Skeletal muscle tissue (tissue), 4 donors: Measurements from ENCODE around the gene CPNE5. TPM values are rescaled to one million over a fixed set of nuclear protein-coding genes. Genes with fewer than 3 reads are reported as not detected.

Experiments used
- H3K27ac ChIP-seq: one replicate; pipeline ENCODE4 v1.7.0; 2013; ENCODE audit warnings: mild to moderate bottlenecking, low read depth, low read length, inconsistent platforms
- H3K27me3 ChIP-seq, 3 donors: one replicate each; pipeline ENCODE4 v1.7.0; 2013; ENCODE audit warnings: low read length in 3 of 3; ENCODE audit not compliant: control insufficient read depth in 3 of 3, insufficient read depth in 3 of 3
- H3K36me3 ChIP-seq, 3 donors: one replicate each; pipeline ENCODE4 v1.7.0; 2013; ENCODE audit warnings: low read length in 3 of 3; ENCODE audit not compliant: control insufficient read depth in 3 of 3, insufficient read depth in 3 of 3
- H3K4me1 ChIP-seq, 3 donors: one replicate each; pipeline ENCODE4 v1.7.0; 2013; ENCODE audit warnings: low read length in 3 of 3, mild to moderate bottlenecking in 3 of 3; ENCODE audit not compliant: control insufficient read depth in 3 of 3, insufficient read depth in 3 of 3
- H3K4me3 ChIP-seq, 3 donors: one replicate each; pipeline ENCODE4 v1.7.0; 2013; ENCODE audit warnings: low read length in 3 of 3
- H3K9ac ChIP-seq, 3 donors: one replicate each; pipeline ENCODE4 v1.7.0; 2013; ENCODE audit warnings: low read length in 3 of 3, mild to moderate bottlenecking in 3 of 3, moderate library complexity in 2 of 3, low read depth in 1 of 3
- H3K9me3 ChIP-seq, 3 donors: one replicate each; pipeline ENCODE4 v1.7.0; 2013; ENCODE audit warnings: low read length in 3 of 3; ENCODE audit not compliant: control insufficient read depth in 3 of 3
- total RNA-seq: library from RNA; depleted of rRNA; stranded (reverse); fragments of >200 nt; gene quantifications from one replicate; pipeline ENCODE4 v1.2.3, GENCODE V29; 2014
- donor health status: Osteomylitis.

Gene CPNE5
- total RNA-seq, 1 donor from 2014 or later: 6.3 TPM

DNA sequence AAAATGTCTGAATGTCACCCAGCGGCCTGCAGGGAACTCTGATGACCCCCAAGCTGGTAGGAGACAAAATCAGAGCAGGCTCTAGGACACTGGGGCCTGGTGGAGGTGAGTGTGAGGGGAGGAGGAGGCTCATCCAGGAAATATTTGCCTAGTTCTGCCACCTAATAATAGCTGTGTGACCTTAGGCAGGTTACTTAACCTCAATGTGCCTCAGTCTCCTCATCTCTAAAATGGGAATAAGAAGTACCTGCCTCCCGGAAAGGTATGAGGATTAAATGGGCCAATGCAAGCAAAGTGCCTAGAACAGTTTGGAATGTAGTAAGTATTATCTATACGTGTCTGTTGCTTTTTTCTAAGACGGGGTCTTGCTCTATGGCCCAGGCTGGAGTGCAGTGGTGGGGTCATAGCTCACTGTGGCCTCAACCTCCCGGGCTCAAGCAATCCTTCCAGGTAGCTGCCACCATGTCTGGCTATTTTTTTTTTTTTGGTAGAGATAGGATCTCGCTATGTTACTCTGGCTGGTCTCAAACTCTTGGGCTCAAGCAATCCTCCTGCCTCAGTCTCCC is 81.2 kb downstream of the CPNE5 start:
- Histone ChIP-seq H3K9me3 (no peaks in the 10 kb centered on the region), H3K27ac (no peak overlapping the region), H3K36me3 (no peaks in the 10 kb centered on the region), H3K9ac (no peak overlapping the region), H3K27me3 (no peaks in the 10 kb centered on the region), H3K4me3 (no peak overlapping the region), H3K4me1 (peaks cover 11 to 22% (median 15%) of the 10 kb centered on the region in 3 donors)

DNA sequence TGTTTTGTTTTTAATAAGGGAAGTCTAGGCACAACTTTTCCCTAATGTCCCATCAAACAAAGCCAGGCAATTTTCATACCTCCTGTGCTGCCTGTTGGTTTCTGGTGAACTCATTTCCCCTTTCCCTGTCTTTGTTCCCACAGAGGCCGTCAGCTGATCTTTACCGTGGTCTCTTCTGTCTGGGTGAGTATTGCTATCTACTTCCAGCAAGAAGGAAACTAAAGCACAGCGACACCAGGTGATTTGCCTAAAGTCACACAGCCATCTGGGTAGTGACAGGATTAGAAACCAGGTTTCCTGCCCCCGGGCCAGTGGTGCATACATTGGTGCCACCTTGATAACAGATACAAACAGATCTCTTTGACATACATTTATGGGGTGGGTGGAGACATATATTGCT is 82.0 kb downstream of the CPNE5 start:
- no peak overlapping the region for H3K27ac ChIP-seq

DNA sequence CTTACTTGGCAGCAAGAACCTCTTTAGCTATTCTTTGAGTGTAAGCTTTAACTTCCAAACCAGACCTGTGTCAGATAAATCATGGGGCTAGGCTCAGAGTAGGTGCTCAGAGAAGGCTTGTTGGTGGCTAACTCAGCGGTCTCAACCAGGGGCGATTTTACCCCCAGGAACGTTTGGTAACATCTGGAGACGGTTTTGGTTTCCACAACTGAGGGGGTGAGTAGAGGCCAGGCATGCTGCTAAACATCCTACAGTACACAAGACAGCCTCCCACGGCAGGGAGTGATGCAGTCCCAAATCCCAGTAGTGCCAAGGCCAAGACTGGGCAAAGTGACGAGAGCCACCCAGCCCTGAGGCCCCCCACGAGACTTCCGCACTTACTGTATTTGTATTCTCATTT is 82.5 kb downstream of the CPNE5 start:
- no peaks in the 10 kb centered on the region for H3K27me3 ChIP-seq
- no peaks in the 10 kb centered on the region for H3K9me3 ChIP-seq
- peaks cover 24 to 34% (median 27%) of the 10 kb centered on the region in 3 donors for H3K4me1 ChIP-seq
- peaks cover 0 to 2% (median 0%) of the 10 kb centered on the region in 3 donors for H3K36me3 ChIP-seq
- H3K4me3 ChIP-seq: no peak overlapping the region
- H3K9ac ChIP-seq: peak overlapping the region in 1 of 3 donors; percentile 16
- peak overlapping the region; percentile 46 for H3K27ac ChIP-seq

More for the DNA sequence above, 82.0 kb downstream of the CPNE5 start:
- no peaks in the 10 kb centered on the region for H3K9me3 ChIP-seq
- no peak overlapping the region for H3K9ac ChIP-seq
- H3K36me3 ChIP-seq: no peaks in the 10 kb centered on the region
- H3K27me3 ChIP-seq: no peaks in the 10 kb centered on the region
- peaks cover 20 to 30% (median 23%) of the 10 kb centered on the region in 3 donors for H3K4me1 ChIP-seq
- H3K4me3 ChIP-seq: no peak overlapping the region

DNA sequence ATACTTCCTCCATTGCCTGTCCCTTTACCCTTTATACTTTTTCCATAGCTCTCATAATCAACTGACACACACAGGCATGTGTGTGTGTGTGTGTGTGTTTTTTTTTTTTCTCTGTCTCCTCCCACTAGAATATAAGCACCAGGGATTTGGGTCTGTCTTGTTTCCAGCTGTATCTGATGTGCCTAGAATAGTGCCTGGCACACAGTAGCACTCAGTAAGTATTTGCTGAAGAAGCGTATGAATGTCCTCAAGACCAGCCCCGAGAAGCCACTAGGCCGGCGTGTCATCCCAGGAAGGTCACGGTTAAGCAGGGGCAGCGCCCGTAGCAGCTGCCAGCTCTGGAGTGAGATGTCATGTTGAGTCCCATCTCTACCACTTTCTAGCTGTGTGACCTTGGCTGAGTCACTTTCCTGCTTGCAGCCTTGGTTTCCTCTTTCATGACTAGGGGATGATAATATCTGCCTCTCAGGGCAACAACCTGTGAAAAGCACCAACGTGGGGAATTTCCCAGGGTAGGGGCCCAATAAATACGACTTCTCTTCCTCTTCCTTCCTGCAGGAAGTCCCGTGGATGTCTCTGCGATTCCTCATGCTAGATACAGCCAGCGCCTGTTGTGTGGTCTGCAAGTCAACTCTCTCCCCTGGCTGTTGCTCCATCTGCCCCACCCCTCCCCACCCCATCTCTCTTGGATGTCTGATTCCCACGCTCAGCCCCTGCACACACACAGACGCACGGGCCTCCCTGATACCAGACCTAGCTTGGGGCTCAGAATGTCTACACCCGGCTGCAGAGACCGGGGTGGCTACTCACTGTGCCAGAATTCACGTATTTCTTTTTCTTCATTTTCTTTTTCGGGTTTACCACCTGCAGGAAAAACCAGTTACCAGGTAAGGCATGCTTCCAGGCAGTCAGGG is 83.6 kb downstream of the CPNE5 start:
- no peak overlapping the region for H3K4me3 ChIP-seq
- no peaks in the 10 kb centered on the region for H3K9me3 ChIP-seq
- no peaks in the 10 kb centered on the region for H3K27me3 ChIP-seq
- H3K9ac ChIP-seq: no peak overlapping the region
- H3K27ac ChIP-seq: no peak overlapping the region
- H3K4me1 ChIP-seq: peaks cover 24 to 35% (median 27%) of the 10 kb centered on the region in 3 donors
- H3K36me3 ChIP-seq: peaks cover 0 to 2% (median 0%) of the 10 kb centered on the region in 3 donors

DNA sequence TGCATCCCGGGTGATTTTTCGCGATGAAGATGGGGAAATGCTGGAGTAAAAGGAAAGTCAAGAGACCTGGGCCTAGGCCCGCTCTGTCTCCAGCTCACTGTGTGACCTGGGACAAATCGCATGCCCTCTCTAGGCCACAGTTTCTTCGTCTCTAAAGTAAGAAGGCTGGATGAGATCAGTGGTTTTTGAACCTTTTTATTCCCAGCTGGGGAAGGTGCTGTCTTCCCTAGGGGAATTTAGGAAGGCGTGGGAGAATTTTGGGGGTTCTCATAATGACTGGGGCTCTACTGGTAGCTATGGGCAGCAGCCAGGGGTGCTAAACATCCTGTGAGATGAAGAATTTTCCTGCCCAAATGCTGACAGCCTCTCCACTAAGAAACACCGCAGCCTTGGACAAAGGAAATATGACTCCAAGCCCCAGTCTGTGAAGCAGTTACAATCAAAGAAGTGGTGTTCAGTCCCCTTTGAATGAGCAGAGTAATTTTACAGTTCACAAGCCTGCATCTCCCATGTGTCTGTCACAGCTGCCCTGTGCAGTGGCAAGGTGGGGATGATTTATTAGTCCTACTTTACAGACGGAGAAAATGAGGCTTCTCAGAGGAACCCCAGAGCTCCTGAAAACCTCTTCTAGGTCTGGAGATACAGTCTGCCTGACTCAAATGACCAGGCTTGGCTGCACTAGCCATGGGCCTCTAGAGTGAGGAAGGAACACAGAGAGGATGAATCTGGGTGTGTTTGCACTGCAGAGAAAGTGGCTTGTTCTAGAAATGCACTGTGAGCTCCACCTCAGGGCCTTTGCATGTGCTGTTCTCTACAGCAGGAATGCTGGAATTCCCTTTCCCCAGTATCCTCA is 84.4 kb downstream of the CPNE5 start:
- Histone ChIP-seq H3K27ac (no peak overlapping the region), H3K4me3 (no peak overlapping the region), H3K36me3 (peaks cover 0 to 2% (median 0%) of the 10 kb centered on the region in 3 donors), H3K9me3 (peaks cover 2 to 5% (median 4%) of the 10 kb centered on the region in 3 donors), H3K4me1 (peaks cover 24 to 35% (median 27%) of the 10 kb centered on the region in 3 donors), H3K27me3 (no peaks in the 10 kb centered on the region), H3K9ac (no peak overlapping the region)

DNA sequence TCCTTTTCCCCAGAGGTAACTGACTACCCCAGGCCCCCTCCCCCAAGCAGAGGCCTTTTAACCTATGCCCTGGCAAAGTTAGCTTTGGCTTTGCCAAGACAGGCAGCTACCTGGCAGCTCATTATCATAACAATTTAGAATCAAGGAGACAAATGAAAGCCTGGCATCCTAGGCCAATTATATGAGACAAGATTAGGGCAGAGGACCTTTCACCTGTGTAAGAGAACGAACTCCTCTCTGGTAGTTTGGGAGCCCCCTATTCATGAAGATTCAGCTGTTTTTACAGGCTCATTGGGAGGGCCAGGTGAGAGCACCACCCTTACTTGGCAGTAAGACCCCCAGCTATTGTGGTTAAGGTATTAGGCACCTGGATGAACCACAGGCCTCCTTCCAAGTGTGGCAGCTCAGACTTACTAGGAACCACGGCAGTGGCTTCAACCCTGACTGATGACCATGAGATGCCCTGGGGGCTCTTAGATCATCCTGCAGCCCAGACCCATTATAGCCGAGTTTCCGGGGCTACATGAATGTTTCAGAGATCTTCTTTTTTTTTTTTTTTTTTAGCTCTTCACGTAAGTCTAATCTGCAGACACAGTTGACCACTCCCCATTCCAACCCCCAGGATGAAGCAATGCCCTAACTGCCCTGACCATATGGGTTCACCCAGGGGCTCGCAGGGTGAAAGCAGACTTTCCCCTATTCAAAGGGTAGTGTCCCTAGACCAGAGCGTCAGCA is 85.4 kb downstream of the CPNE5 start:
- H3K9me3 ChIP-seq: peaks cover 2 to 5% (median 4%) of the 10 kb centered on the region in 3 donors
- no peaks in the 10 kb centered on the region for H3K27me3 ChIP-seq
- peaks cover 22 to 32% (median 26%) of the 10 kb centered on the region in 3 donors for H3K4me1 ChIP-seq
- no peak overlapping the region for H3K4me3 ChIP-seq
- peaks cover 0 to 2% (median 0%) of the 10 kb centered on the region in 3 donors for H3K36me3 ChIP-seq
- H3K9ac ChIP-seq: peak overlapping the region in 2 of 3 donors; percentile 51 to 61
- peak overlapping the region; percentile 67 for H3K27ac ChIP-seq

DNA sequence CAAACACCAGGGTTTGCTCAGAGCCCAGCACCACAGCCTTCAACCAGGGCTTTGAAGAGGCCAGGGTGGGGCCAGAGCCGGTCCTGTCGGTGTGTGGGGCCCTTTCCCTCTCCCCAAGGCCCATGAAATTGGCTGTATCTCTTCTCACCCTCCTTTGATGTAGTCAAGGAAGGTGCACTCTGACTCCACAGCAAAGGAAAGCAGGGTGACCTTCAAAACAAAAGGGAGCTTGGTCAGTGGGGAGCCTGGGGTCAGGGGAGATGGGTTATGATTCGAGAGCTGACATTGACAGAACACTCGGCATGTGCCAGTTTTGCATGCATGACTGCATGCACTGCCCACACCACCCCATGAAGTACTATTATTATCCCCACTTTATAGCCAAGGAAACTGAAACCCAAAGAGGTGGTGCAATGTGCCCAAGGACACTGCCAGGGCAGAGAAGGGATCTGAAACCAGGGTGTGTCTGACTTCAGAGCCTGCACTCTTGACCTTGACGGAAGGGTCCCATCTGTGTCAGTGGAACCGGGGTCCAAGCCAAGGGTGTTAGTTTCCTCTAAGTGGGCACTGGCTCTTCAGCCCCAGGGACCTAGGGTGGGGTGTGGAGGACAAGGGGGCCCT is 86.2 kb downstream of the CPNE5 start:
- peak overlapping the region in 2 of 3 donors; percentile 54 to 61 for H3K9ac ChIP-seq
- H3K9me3 ChIP-seq: peaks cover 2 to 5% (median 4%) of the 10 kb centered on the region in 3 donors
- H3K36me3 ChIP-seq: peaks cover 0 to 2% (median 0%) of the 10 kb centered on the region in 3 donors
- no peaks in the 10 kb centered on the region for H3K27me3 ChIP-seq
- H3K4me1 ChIP-seq: peaks cover 22 to 28% (median 25%) of the 10 kb centered on the region in 3 donors
- peak overlapping the region; percentile 67 for H3K27ac ChIP-seq
- H3K4me3 ChIP-seq: peak overlapping the region in 2 of 3 donors; percentile 13 to 24

DNA sequence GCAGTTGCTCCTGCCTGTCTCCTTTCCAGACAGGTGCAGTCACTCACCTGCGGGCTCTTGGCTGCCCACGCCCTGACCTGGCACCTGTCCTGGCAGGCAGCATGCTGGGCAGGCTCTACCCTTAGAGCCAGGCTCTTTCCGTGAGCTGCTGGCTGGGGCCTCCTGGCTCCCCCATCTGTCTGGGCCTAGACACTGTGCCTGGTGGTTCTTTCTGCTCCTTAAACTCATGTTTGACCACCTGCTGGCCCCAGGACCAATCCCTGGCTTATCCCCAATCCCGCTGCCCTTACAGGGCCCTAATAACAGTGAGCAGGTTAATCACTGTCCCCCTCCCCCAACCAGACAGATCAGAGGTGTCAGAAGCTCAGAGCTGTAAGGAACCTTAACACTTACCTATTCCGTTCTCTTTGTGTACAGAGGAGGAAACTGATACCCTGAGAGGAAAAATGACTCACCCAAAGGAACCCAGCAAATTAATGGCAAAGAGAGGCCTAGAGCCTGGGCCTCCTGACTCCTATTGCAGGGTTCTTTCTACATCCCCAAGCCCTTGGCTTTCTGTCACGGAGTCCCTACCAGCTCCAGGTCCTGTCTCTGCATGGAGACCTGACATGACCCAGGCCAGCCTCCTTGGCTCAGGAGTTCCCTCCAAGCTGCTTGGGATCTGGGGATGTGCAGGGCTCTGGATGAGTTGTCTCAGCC is 86.9 kb downstream of the CPNE5 start:
- Histone ChIP-seq H3K36me3 (peaks cover 0 to 2% (median 0%) of the 10 kb centered on the region in 3 donors), H3K27me3 (no peaks in the 10 kb centered on the region), H3K9me3 (peaks cover 2 to 5% (median 4%) of the 10 kb centered on the region in 3 donors), H3K27ac (peak overlapping the region; percentile 67), H3K4me3 (peak overlapping the region in 1 of 3 donors; percentile 22), H3K4me1 (peaks cover 22 to 28% (median 25%) of the 10 kb centered on the region in 3 donors), H3K9ac (peak overlapping the region in 2 of 3 donors; percentile 21 to 54)
